ENCODE data around the gene ZNF385C. TPM values are rescaled to one million over a fixed set of nuclear protein-coding genes. Genes with fewer than 3 reads are reported as not detected.

ZNF385C gene
- total and polyA plus RNA-seq, 2 of the 13 experiments (the other 11 are each of a cell fraction or from before 2014, with no cell fraction given) = 2.3 to 6.1 TPM

DNA sequence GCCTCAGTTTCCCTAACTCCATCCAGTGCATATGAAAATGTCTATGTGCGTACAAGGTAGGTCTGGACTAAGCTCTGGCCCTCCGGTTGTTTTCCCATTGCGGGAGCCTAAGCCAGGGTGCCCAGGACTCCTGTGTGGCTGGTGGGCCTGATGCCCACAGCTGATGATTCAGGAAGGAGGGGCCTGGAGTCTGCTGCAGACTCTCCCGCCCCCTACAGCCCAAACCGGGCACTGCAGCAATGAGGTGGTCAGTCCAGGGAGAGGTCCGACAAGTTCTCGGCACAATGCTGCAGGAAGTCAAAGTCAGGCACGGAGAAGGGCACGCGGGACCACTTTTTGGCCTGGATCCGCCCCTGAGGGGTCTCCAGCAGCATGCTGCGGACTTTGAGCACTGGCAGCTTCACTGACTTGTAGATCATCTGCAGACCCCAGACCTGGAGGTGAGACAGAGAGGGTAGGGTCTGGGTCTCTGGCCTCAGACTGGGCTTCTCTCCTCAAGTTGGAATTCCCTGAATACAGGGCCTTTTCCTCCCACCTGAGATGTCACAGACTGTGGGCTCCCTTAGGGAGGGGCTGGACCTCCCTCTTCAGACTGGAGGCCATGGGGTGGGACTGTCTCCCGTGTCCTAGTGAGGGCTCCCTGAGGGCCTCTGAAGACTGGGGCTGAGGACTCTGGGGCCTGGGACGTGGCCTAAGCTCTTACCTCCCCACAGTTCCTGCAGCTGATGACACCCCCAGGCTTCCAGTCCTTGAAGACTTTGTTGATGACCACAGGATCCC lies 3.4 kb upstream of the ZNF385C start (continued):
- TF ChIP-seq ZNF574 (CRISPR knock-in tag; IDR thresholded peaks at IDR 0.05) (no peak), EEA1 (CRISPR knock-in tag; IDR thresholded peaks at IDR 0.05; ENCODE audit: borderline replicate concordance) (no peak), PHF5A (CRISPR knock-in tag; IDR thresholded peaks at IDR 0.05; ENCODE audit: low read depth, unreplicated experiment) (no peak), KLF6 (CRISPR knock-in tag; IDR thresholded peaks at IDR 0.05) (no peak), ZMAT3 (CRISPR knock-in tag; conservative IDR thresholded peaks at IDR 0.05) (no peak), CEBPG (CRISPR knock-in tag; IDR thresholded peaks at IDR 0.05) (no peak), ZBTB26 (CRISPR knock-in tag; IDR thresholded peaks at IDR 0.05; ENCODE audit: borderline replicate concordance) (peak; percentile 64; the same call in 1 of the 2 replicates), ZNF180 (CRISPR knock-in tag; IDR thresholded peaks at IDR 0.05; ENCODE audit: borderline replicate concordance, low read depth) (no peak), ZNF331 (CRISPR knock-in tag; IDR thresholded peaks at IDR 0.05) (peak; percentile 29; the same call in 1 of the 2 replicates), ZNF704 (CRISPR knock-in tag; IDR thresholded peaks at IDR 0.05; ENCODE audit: borderline replicate concordance) (no peak), ZSCAN12 (CRISPR knock-in tag; IDR thresholded peaks at IDR 0.05) (no peak), ZNF34 (CRISPR knock-in tag; IDR thresholded peaks at IDR 0.05; ENCODE audit: borderline replicate concordance) (no peak), MEIS1 (CRISPR knock-in tag; IDR thresholded peaks at IDR 0.05; ENCODE audit: borderline replicate concordance) (0 out of 2 replicates have a peak, but pooled peaks have one; percentile 30), HDAC2 (CRISPR knock-in tag; IDR thresholded peaks at IDR 0.05) (peak; percentile 24; the same call in 1 of the 2 replicates), MIER2 (CRISPR knock-in tag; IDR thresholded peaks at IDR 0.05) (no peak), ARID2 (CRISPR knock-in tag; IDR thresholded peaks at IDR 0.05; ENCODE audit: borderline replicate concordance) (no peak)
- TF ChIP-seq, protein P1, sequence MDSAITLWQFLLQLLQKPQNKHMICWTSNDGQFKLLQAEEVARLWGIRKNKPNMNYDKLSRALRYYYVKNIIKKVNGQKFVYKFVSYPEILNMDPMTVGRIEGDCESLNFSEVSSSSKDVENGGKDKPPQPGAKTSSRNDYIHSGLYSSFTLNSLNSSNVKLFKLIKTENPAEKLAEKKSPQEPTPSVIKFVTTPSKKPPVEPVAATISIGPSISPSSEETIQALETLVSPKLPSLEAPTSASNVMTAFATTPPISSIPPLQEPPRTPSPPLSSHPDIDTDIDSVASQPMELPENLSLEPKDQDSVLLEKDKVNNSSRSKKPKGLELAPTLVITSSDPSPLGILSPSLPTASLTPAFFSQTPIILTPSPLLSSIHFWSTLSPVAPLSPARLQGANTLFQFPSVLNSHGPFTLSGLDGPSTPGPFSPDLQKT (CRISPR knock-in tag; IDR thresholded peaks at IDR 0.05; ENCODE audit: borderline replicate concordance) = no peak
- TF ChIP-seq, protein P2, sequence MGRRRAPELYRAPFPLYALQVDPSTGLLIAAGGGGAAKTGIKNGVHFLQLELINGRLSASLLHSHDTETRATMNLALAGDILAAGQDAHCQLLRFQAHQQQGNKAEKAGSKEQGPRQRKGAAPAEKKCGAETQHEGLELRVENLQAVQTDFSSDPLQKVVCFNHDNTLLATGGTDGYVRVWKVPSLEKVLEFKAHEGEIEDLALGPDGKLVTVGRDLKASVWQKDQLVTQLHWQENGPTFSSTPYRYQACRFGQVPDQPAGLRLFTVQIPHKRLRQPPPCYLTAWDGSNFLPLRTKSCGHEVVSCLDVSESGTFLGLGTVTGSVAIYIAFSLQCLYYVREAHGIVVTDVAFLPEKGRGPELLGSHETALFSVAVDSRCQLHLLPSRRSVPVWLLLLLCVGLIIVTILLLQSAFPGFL (CRISPR knock-in tag; IDR thresholded peaks at IDR 0.05) = no peak
- TF ChIP-seq, protein P3, sequence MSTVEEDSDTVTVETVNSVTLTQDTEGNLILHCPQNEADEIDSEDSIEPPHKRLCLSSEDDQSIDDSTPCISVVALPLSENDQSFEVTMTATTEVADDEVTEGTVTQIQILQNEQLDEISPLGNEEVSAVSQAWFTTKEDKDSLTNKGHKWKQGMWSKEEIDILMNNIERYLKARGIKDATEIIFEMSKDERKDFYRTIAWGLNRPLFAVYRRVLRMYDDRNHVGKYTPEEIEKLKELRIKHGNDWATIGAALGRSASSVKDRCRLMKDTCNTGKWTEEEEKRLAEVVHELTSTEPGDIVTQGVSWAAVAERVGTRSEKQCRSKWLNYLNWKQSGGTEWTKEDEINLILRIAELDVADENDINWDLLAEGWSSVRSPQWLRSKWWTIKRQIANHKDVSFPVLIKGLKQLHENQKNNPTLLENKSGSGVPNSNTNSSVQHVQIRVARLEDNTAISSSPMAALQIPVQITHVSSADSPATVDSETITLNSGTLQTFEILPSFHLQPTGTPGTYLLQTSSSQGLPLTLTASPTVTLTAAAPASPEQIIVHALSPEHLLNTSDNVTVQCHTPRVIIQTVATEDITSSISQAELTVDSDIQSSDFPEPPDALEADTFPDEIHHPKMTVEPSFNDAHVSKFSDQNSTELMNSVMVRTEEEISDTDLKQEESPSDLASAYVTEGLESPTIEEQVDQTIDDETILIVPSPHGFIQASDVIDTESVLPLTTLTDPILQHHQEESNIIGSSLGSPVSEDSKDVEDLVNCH (CRISPR knock-in tag; IDR thresholded peaks at IDR 0.05) = no peak
